ENCODE measurements around the gene ZNF804A.

ZNF804A gene

DNA sequence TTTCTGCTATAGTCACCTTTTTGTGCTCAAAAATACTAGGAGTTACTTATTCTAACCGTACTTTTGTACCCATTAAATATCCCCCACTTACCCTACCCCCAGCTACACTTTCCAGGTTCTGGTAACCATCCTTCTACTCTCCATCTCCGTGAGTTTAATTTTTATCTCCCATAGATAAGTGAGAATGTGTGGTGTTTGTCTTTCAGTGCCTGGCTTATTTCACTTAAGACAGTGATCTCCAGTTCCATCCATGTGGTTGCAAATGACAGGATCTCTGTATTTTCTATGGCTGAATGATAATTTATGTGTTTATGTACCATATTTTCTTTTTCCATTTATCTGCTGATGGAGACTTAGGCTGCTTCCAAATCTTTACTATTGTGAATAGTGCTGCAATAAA, 323.3 kb downstream of the ZNF804A start:
- TF ChIP-seq POLR2AphosphoS5 (IDR thresholded peaks at IDR 0.05; ENCODE audit: low read depth, low read length) (no peak), REST (IDR thresholded peaks at IDR 0.05; ENCODE audit: insufficient read depth in 1 of 2, low read depth in 2 of 2, low read length in 2 of 2) (no peak), FOXP2 (optimal IDR thresholded peaks at IDR 0.05; ENCODE audit: borderline replicate concordance, extremely low read depth, extremely low read length, insufficient read depth) (no peak), TAF1 (IDR thresholded peaks at IDR 0.05; ENCODE audit: borderline replicate concordance, insufficient read depth, low read length) (no peak), SIN3A (IDR thresholded peaks at IDR 0.05; ENCODE audit: borderline replicate concordance, insufficient read depth, low read length) (no peak)

- TF ChIP-seq FOXP2 (optimal IDR thresholded peaks at IDR 0.05; ENCODE audit: borderline replicate concordance, extremely low read depth, extremely low read length, insufficient read depth) (no peak), REST (IDR thresholded peaks at IDR 0.05; ENCODE audit: insufficient read depth in 1 of 2, low read depth in 2 of 2, low read length in 2 of 2) (no peak)
Measured at GRCh38 chr2:184923751-184924150, 325.4 kb downstream of the ZNF804A start.

- no peak for TF ChIP-seq TAF1 (IDR thresholded peaks at IDR 0.05; ENCODE audit: borderline replicate concordance, insufficient read depth, low read length)
- no peak for TF ChIP-seq SIN3A (IDR thresholded peaks at IDR 0.05; ENCODE audit: borderline replicate concordance, insufficient read depth, low read length)
- no peak for TF ChIP-seq FOXP2 (optimal IDR thresholded peaks at IDR 0.05; ENCODE audit: borderline replicate concordance, extremely low read depth, extremely low read length, insufficient read depth)
- TF ChIP-seq REST (IDR thresholded peaks at IDR 0.05; ENCODE audit: insufficient read depth in 1 of 2, low read depth in 2 of 2, low read length in 2 of 2) = no peak
- no peak for TF ChIP-seq POLR2AphosphoS5 (IDR thresholded peaks at IDR 0.05; ENCODE audit: low read depth, low read length)
Measured at GRCh38 chr2:184927040-184927439, 328.7 kb downstream of the ZNF804A start.

DNA sequence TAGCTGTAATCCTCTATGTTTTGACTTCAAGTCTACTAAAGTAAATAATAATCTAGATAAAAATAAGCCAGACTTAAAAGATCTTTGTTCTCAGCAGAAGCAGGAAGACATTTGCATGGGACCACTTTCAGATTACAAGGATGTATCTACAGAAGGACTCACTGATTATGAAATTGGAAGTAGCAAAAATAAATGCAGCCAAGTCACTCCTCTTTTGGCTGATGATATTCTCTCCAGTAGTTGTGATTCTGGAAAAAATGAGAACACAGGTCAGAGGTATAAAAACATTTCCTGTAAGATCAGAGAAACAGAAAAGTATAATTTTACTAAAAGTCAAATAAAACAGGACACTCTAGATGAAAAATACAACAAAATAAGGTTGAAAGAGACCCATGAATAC, 338.4 kb downstream of the ZNF804A start:
- TF ChIP-seq POLR2AphosphoS5 (IDR thresholded peaks at IDR 0.05; ENCODE audit: low read depth, low read length) = no peak
- no peak for TF ChIP-seq REST (IDR thresholded peaks at IDR 0.05; ENCODE audit: insufficient read depth in 1 of 2, low read depth in 2 of 2, low read length in 2 of 2)
- no peak for TF ChIP-seq SIN3A (IDR thresholded peaks at IDR 0.05; ENCODE audit: borderline replicate concordance, insufficient read depth, low read length)
- no peak for TF ChIP-seq FOXP2 (optimal IDR thresholded peaks at IDR 0.05; ENCODE audit: borderline replicate concordance, extremely low read depth, extremely low read length, insufficient read depth)
- no peak for TF ChIP-seq TAF1 (IDR thresholded peaks at IDR 0.05; ENCODE audit: borderline replicate concordance, insufficient read depth, low read length)

All from PFSK-1 (cell line).